H9 (cell line): Measurements from ENCODE around the gene MPL. TPM values are rescaled to one million over a fixed set of nuclear protein-coding genes. Genes with fewer than 3 reads are reported as not detected.

Experiments used
- DNase-seq: peaks from one replicate; pipeline ENCODE4 v3.0.0-alpha.2; 2017
- H2AFZ ChIP-seq: one replicate; pipeline ENCODE4 v1.6.1; 2013; ENCODE audit warnings: mild to moderate bottlenecking, low read length, control low read depth, moderate library complexity
- H2AK5ac ChIP-seq: 2 replicates; pipeline ENCODE4 v1.6.1; 2013; ENCODE audit warnings: low read length, control low read depth, mixed read lengths; ENCODE audit not compliant: insufficient read length
- H2BK120ac ChIP-seq: one replicate; pipeline ENCODE4 v1.6.1; 2013; ENCODE audit warnings: low read depth, mild to moderate bottlenecking, low read length, control low read depth, inconsistent platforms; ENCODE audit not compliant: poor library complexity, severe bottlenecking
- H2BK12ac ChIP-seq: 2 replicates; pipeline ENCODE4 v1.6.1; 2013; ENCODE audit warnings: low read length, control low read depth, mixed read lengths, low read depth; ENCODE audit not compliant: insufficient read length
- H2BK15ac ChIP-seq: 2 replicates; pipeline ENCODE4 v1.6.1; 2013; ENCODE audit warnings: low read depth, low read length, control low read depth
- H2BK20ac ChIP-seq: one replicate; pipeline ENCODE4 v1.6.1; 2013; ENCODE audit warnings: low read depth, mild to moderate bottlenecking, low read length, control low read depth, inconsistent platforms; ENCODE audit not compliant: poor library complexity, severe bottlenecking
- H2BK5ac ChIP-seq: 2 replicates; pipeline ENCODE4 v1.6.1; 2013; ENCODE audit warnings: low read length, control low read depth, mixed read lengths; ENCODE audit not compliant: insufficient read length
- H3K14ac ChIP-seq: 2 replicates; pipeline ENCODE4 v1.6.1; 2013; ENCODE audit warnings: low read length, control low read depth; ENCODE audit not compliant: insufficient read depth
- H3K18ac ChIP-seq: 2 replicates; pipeline ENCODE4 v1.6.1; 2013; ENCODE audit warnings: low read depth, mild to moderate bottlenecking, mixed read lengths, low read length, control low read depth; ENCODE audit not compliant: insufficient read length
- H3K23ac ChIP-seq: 2 replicates; pipeline ENCODE4 v1.6.1; 2013; ENCODE audit warnings: low read length, control low read depth, mixed read lengths, low read depth; ENCODE audit not compliant: insufficient read length
- H3K23me2 ChIP-seq: 2 replicates; pipeline ENCODE4 v1.6.1; 2013; ENCODE audit warnings: low read depth, mild to moderate bottlenecking, mixed read lengths, low read length, control low read depth; ENCODE audit not compliant: insufficient read length, poor library complexity, severe bottlenecking
- H3K27ac ChIP-seq: 2 replicates; pipeline ENCODE4 v1.5.1; 2013; ENCODE audit warnings: low read length, control low read depth, mixed read lengths, low read depth; ENCODE audit not compliant: insufficient read length
- H3K27me3 ChIP-seq: 2 replicates; pipeline ENCODE4 v1.6.1; 2013; ENCODE audit warnings: low read length, control low read depth, inconsistent platforms; ENCODE audit not compliant: insufficient read depth
- H3K4ac ChIP-seq: 2 replicates; pipeline ENCODE4 v1.6.1; 2013; ENCODE audit warnings: low read depth, mild to moderate bottlenecking, control low read depth, inconsistent platforms, low read length, moderate library complexity
- H3K4me1 ChIP-seq: 2 replicates; pipeline ENCODE4 v1.6.1; 2013; ENCODE audit warnings: low read length, control low read depth, inconsistent platforms; ENCODE audit not compliant: insufficient read depth
- H3K4me2 ChIP-seq: 2 replicates; pipeline ENCODE4 v1.6.1; 2013; ENCODE audit warnings: low read length, control low read depth, mixed read lengths; ENCODE audit not compliant: insufficient read length, insufficient read depth
- H3K56ac ChIP-seq: 2 replicates; pipeline ENCODE4 v1.6.1; 2013; ENCODE audit warnings: low read depth, mild to moderate bottlenecking, mixed read lengths, low read length, control low read depth; ENCODE audit not compliant: insufficient read length
- H3K79me1 ChIP-seq: 2 replicates; pipeline ENCODE4 v1.6.1; 2013; ENCODE audit warnings: low read depth, mild to moderate bottlenecking, moderate library complexity, low read length, control low read depth, inconsistent platforms; ENCODE audit not compliant: insufficient read depth, poor library complexity, severe bottlenecking
- H3K79me2 ChIP-seq: 2 replicates; pipeline ENCODE4 v1.6.1; 2013; ENCODE audit warnings: low read length, control low read depth, inconsistent platforms; ENCODE audit not compliant: insufficient read depth
- H3K9ac ChIP-seq: 2 replicates; pipeline ENCODE4 v1.6.1; 2013; ENCODE audit warnings: low read length, control low read depth, mixed read lengths; ENCODE audit not compliant: insufficient read length; ENCODE audit errors: extremely low read depth
- H3K9me3 ChIP-seq: one replicate; pipeline ENCODE4 v1.6.1; 2013; ENCODE audit warnings: low read depth, low read length, inconsistent platforms; ENCODE audit not compliant: control insufficient read depth
- H3T11ph ChIP-seq: one replicate; pipeline ENCODE4 v1.6.1; 2013; ENCODE audit warnings: mild to moderate bottlenecking, low read length, control low read depth, inconsistent platforms
- H4K20me1 ChIP-seq: one replicate; pipeline ENCODE4 v1.6.1; 2013; ENCODE audit not compliant: control insufficient read depth, insufficient read length, insufficient read depth
- H4K5ac ChIP-seq: 2 replicates; pipeline ENCODE4 v1.6.1; 2013; ENCODE audit warnings: low read depth, mild to moderate bottlenecking, mixed read lengths, low read length, control low read depth; ENCODE audit not compliant: insufficient read length
- H4K8ac ChIP-seq: replicated peaks from 2 replicates; pipeline ENCODE4 v1.6.1; 2013; ENCODE audit warnings: low read length, control low read depth, mixed read lengths, low read depth; ENCODE audit not compliant: insufficient read length
- H4K91ac ChIP-seq: 2 replicates; pipeline ENCODE4 v1.6.1; 2013; ENCODE audit warnings: low read depth, mild to moderate bottlenecking, moderate library complexity, mixed read lengths, low read length, control low read depth; ENCODE audit not compliant: insufficient read length
- H3K27ac Mint-ChIP-seq, 3 experiments: 2 replicates in 2 of 3; 3 replicates in 1 of 3; pipeline ENCODE4 v1.8.0; 2020 to 2021; ENCODE audit warnings: mixed read lengths in 3 of 3, mild to moderate bottlenecking in 1 of 3, moderate library complexity in 1 of 3
- H3K27me3 Mint-ChIP-seq: 2 replicates; pipeline ENCODE4 v1.8.0; 2021; ENCODE audit warnings: low read depth, mild to moderate bottlenecking, moderate library complexity, mixed read lengths
- H3K36me3 Mint-ChIP-seq, 3 experiments: 2 replicates in 2 of 3; 3 replicates in 1 of 3; pipeline ENCODE4 v1.8.0; 2020 to 2021; ENCODE audit warnings: low read depth in 3 of 3, mixed read lengths in 3 of 3; ENCODE audit not compliant: insufficient read depth in 1 of 3
- H3K4me1 Mint-ChIP-seq, 2 experiments: 2 replicates each; pipeline ENCODE4 v1.8.0; 2020; ENCODE audit warnings: mixed read lengths in 2 of 2
- H3K4me3 Mint-ChIP-seq, 2 experiments: 2 replicates in 1 of 2; 3 replicates in 1 of 2; pipeline ENCODE4 v1.8.0; 2020 to 2021; ENCODE audit warnings: mild to moderate bottlenecking in 2 of 2, mixed read lengths in 2 of 2, moderate library complexity in 1 of 2
- H3K9me3 Mint-ChIP-seq, 2 experiments: 2 replicates in 1 of 2; 3 replicates in 1 of 2; pipeline ENCODE4 v1.8.0; 2020; ENCODE audit warnings: mild to moderate bottlenecking in 2 of 2, mixed read lengths in 2 of 2, moderate library complexity in 1 of 2
- WGBS: extraction: QIAGEN DNeasy Blood & Tissue Kit; methylation state at CpG from one replicate; pipeline ENCODE4 v1.1.7; 2013; ENCODE audit warnings: missing lambda C conversion rate, low lambda C conversion rate, mixed read lengths; ENCODE audit not compliant: insufficient read length; ENCODE audit errors: extremely low coverage; 5-methylcytosine and 5-hydroxymethylcytosine counted together
- total RNA-seq: library from RNA; stranded (reverse); gene quantifications from 2 replicates; pipeline ENCODE4 v1.2.1, GENCODE V29; 2021
- TF ChIP-seq, protein P1 (sequence below): fragments of 200-600 bp; sonication (generic); conservative IDR thresholded peaks from 3 replicates; pipeline ENCODE4 v1.8.0; 2021; ENCODE audit warnings: antibody characterized with exemption, mild to moderate bottlenecking

Gene MPL
- total RNA-seq, 1 experiment from 2014 or later = not detected

DNA sequence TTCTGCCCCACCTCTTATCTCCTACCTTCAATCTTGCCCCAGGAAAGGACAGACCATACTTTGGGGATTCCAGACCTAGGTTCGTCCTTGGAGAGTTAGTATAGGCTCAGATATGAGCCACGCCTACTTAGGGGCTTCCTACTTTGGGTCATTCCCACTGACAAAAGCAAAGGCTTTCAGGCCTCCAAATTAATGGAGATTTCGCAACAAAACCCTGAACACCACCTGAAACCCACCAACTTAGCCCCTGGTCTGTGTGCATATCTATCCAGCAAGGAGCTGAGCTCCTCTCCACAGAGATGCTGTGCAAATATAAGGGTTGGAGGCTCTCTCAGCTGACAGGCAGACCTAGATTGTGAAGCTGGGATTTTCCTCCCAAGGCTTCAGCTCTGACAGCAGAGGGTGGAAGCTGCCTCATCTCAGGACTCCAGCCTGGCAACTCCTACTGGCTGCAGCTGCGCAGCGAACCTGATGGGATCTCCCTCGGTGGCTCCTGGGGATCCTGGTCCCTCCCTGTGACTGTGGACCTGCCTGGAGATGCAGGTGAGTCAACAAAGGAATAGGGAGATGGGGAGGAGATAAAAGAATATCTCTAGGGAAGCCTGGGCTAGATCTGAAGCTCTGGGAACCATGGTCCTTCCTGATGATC lies 2.1 kb downstream of the MPL start:
- Mint-ChIP-seq H3K4me3 (no peak overlapping the region), H3K36me3 (no peaks in the 10 kb centered on the region), H3K27ac (no peak overlapping the region), H3K4me1 (peaks cover 4% of the 10 kb centered on the region in 2 experiments), H3K27me3 (peaks cover 21% of the 10 kb centered on the region), H3K9me3 (no peaks in the 10 kb centered on the region)
- Histone ChIP-seq H3K23me2 (no peaks in the 10 kb centered on the region), H4K8ac (no peak overlapping the region), H3K4me1 (no peaks in the 10 kb centered on the region), H4K5ac (no peak overlapping the region), H3K79me2 (no peaks in the 10 kb centered on the region), H3K27me3 (no peaks in the 10 kb centered on the region), H3K23ac (no peak overlapping the region), H3K4me2 (no peak overlapping the region), H2BK15ac (no peak overlapping the region), H2AK5ac (no peak overlapping the region), H3K18ac (no peak overlapping the region), H3K27ac (no peak overlapping the region), H2BK12ac (no peak overlapping the region), H3K4ac (no peak overlapping the region), H3T11ph (no peak overlapping the region), H2BK20ac (no peak overlapping the region), H3K56ac (no peak overlapping the region), H2BK120ac (no peak overlapping the region), H3K9me3 (no peaks in the 10 kb centered on the region), H2AFZ (no peak overlapping the region), H4K91ac (no peak overlapping the region), H3K9ac (no peak overlapping the region), H2BK5ac (no peak overlapping the region), H3K79me1 (no peaks in the 10 kb centered on the region), H4K20me1 (no peaks in the 10 kb centered on the region), H3K14ac (no peak overlapping the region)
- no CpG with 5 or more reads among the region's 6 CpGs for WGBS
- TF ChIP-seq, protein P1, sequence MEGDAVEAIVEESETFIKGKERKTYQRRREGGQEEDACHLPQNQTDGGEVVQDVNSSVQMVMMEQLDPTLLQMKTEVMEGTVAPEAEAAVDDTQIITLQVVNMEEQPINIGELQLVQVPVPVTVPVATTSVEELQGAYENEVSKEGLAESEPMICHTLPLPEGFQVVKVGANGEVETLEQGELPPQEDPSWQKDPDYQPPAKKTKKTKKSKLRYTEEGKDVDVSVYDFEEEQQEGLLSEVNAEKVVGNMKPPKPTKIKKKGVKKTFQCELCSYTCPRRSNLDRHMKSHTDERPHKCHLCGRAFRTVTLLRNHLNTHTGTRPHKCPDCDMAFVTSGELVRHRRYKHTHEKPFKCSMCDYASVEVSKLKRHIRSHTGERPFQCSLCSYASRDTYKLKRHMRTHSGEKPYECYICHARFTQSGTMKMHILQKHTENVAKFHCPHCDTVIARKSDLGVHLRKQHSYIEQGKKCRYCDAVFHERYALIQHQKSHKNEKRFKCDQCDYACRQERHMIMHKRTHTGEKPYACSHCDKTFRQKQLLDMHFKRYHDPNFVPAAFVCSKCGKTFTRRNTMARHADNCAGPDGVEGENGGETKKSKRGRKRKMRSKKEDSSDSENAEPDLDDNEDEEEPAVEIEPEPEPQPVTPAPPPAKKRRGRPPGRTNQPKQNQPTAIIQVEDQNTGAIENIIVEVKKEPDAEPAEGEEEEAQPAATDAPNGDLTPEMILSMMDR = no peak
- no peak for DNase-seq
